ENCODE data around the gene RAPGEF2. TPM values are rescaled to one million over a fixed set of nuclear protein-coding genes. Genes with fewer than 3 reads are reported as not detected.

Gene RAPGEF2
- polyA plus RNA-seq, 1 donor (not counting 4 experiments of a cell fraction or from before 2014, with no cell fraction given): 23.8 TPM

DNA sequence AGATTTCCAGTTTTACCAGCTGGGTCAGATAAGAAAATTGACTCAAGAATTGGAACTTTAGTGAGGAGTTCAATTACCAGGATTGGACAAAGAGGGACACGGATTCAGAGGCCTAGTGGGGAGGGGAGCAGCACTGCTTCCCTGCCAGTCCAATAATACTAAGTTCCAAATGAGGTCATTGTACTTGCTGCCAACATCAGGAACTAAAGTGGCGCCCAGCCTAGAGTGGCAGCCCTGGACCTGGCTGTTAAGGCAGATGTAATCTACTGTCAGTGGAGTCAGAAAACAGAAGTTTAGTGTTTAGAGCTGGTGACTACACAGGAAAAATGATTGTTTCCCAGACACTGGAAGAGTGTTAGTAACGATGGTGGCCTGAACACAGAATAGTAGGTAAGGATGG, 42.7 kb upstream of the RAPGEF2 start:
- no peak overlapping the region for H3K27ac ChIP-seq (ENCODE audit: control insufficient read depth, insufficient read depth, low read length)
- no peak overlapping the region for H2AFZ ChIP-seq (ENCODE audit: control insufficient read depth, low read length)
- no peaks in the 10 kb centered on the region for H3K9me3 ChIP-seq (ENCODE audit: control insufficient read depth, low read depth, low read length)
- DNase-seq (ENCODE audit: low read depth, low spot score) (no peak), FAIRE-seq (no peak)
- TF ChIP-seq EZH2 (IDR thresholded peaks at IDR 0.05; ENCODE audit: low read length): no peak
- TF ChIP-seq, protein P1, sequence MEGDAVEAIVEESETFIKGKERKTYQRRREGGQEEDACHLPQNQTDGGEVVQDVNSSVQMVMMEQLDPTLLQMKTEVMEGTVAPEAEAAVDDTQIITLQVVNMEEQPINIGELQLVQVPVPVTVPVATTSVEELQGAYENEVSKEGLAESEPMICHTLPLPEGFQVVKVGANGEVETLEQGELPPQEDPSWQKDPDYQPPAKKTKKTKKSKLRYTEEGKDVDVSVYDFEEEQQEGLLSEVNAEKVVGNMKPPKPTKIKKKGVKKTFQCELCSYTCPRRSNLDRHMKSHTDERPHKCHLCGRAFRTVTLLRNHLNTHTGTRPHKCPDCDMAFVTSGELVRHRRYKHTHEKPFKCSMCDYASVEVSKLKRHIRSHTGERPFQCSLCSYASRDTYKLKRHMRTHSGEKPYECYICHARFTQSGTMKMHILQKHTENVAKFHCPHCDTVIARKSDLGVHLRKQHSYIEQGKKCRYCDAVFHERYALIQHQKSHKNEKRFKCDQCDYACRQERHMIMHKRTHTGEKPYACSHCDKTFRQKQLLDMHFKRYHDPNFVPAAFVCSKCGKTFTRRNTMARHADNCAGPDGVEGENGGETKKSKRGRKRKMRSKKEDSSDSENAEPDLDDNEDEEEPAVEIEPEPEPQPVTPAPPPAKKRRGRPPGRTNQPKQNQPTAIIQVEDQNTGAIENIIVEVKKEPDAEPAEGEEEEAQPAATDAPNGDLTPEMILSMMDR (optimal IDR thresholded peaks at IDR 0.05 in 1 of 3, IDR thresholded peaks at IDR 0.05 in 1 of 3, conservative IDR thresholded peaks at IDR 0.05 in 1 of 3; ENCODE audit: extremely low read depth in 1 of 3, insufficient read depth in 2 of 3, low read length in 3 of 3): no peak
- dilution Hi-C loops (cut with MboI; ENCODE audit: extremely low pct_ligation_motif_present, low sequenced_read_pairs): no loop called here
- H3K4me3 ChIP-seq (ENCODE audit: control insufficient read depth in 2 of 3, extremely low read depth in 1 of 3, insufficient read depth in 2 of 3, low read depth in 1 of 3, low read length in 3 of 3): no peak overlapping the region
- H3K9me1 ChIP-seq (ENCODE audit: control insufficient read depth, extremely low read depth, insufficient read depth, low read length): no peaks in the 10 kb centered on the region
- H3K9ac ChIP-seq (ENCODE audit: control insufficient read depth, extremely low read depth, insufficient read depth, low read length): no peak overlapping the region
- H3K4me1 ChIP-seq (ENCODE audit: control insufficient read depth, extremely low read depth, insufficient read depth, low read length): peaks cover 2% of the 10 kb centered on the region
- no peaks in the 10 kb centered on the region for H3K27me3 ChIP-seq (ENCODE audit: control insufficient read depth, extremely low read depth, insufficient read depth, low read length)
- H3K36me3 ChIP-seq (ENCODE audit: control insufficient read depth in 2 of 2, extremely low read depth in 1 of 2, insufficient read depth in 2 of 2, low read length in 2 of 2): no peaks in the 10 kb centered on the region
- no peak overlapping the region for H3K4me2 ChIP-seq (ENCODE audit: control insufficient read depth, extremely low read depth, insufficient read depth, low read depth, low read length)
- no peaks in the 10 kb centered on the region for H4K20me1 ChIP-seq (ENCODE audit: control insufficient read depth, extremely low read depth, insufficient read depth, low read length)
- H3K79me2 ChIP-seq (ENCODE audit: control insufficient read depth, insufficient read depth, low read length): no peaks in the 10 kb centered on the region

DNA sequence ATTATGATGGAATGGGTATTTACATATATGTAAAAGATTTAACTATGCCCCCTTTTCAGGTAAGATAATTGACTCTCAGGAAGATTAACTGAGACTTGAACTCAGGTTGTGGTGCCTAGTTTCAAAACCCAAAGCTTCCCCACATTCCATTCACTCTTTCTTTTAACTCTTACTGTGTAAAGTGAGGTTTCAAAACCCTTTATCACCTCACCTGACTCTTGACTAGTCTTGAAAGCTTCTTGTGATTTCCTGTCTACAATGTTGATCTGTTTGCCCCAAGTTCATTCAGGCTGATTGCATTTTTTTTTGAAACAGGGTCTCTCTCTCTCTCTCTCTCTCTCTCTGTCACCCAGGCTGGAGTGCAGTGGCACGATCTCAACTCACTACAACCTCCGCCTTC, 40.5 kb upstream of the RAPGEF2 start:
- no peak for FAIRE-seq

More for the DNA sequence above, 40.5 kb upstream of the RAPGEF2 start:
- DNase-seq (ENCODE audit: low read depth, low spot score): no peak
- no peak overlapping the region for H3K9ac ChIP-seq (ENCODE audit: control insufficient read depth, extremely low read depth, insufficient read depth, low read length)
- H3K27me3 ChIP-seq (ENCODE audit: control insufficient read depth, extremely low read depth, insufficient read depth, low read length): no peaks in the 10 kb centered on the region
- no peaks in the 10 kb centered on the region for H3K36me3 ChIP-seq (ENCODE audit: control insufficient read depth in 2 of 2, extremely low read depth in 1 of 2, insufficient read depth in 2 of 2, low read length in 2 of 2)
- H4K20me1 ChIP-seq (ENCODE audit: control insufficient read depth, extremely low read depth, insufficient read depth, low read length): no peaks in the 10 kb centered on the region
- TF ChIP-seq EZH2 (IDR thresholded peaks at IDR 0.05; ENCODE audit: low read length): no peak
- TF ChIP-seq, protein P1 (optimal IDR thresholded peaks at IDR 0.05 in 1 of 3, IDR thresholded peaks at IDR 0.05 in 1 of 3, conservative IDR thresholded peaks at IDR 0.05 in 1 of 3; ENCODE audit: extremely low read depth in 1 of 3, insufficient read depth in 2 of 3, low read length in 3 of 3): no peak
- no peaks in the 10 kb centered on the region for H3K9me3 ChIP-seq (ENCODE audit: control insufficient read depth, low read depth, low read length)
- H3K79me2 ChIP-seq (ENCODE audit: control insufficient read depth, insufficient read depth, low read length): no peaks in the 10 kb centered on the region
- H3K4me2 ChIP-seq (ENCODE audit: control insufficient read depth, extremely low read depth, insufficient read depth, low read depth, low read length): no peak overlapping the region
- dilution Hi-C loops (cut with MboI; ENCODE audit: extremely low pct_ligation_motif_present, low sequenced_read_pairs): no loop called here
- H3K27ac ChIP-seq (ENCODE audit: control insufficient read depth, insufficient read depth, low read length): no peak overlapping the region
- H3K4me1 ChIP-seq (ENCODE audit: control insufficient read depth, extremely low read depth, insufficient read depth, low read length): peaks cover 2% of the 10 kb centered on the region
- no peaks in the 10 kb centered on the region for H3K9me1 ChIP-seq (ENCODE audit: control insufficient read depth, extremely low read depth, insufficient read depth, low read length)
- H3K4me3 ChIP-seq (ENCODE audit: control insufficient read depth in 2 of 3, extremely low read depth in 1 of 3, insufficient read depth in 2 of 3, low read depth in 1 of 3, low read length in 3 of 3): no peak overlapping the region
- no peak overlapping the region for H2AFZ ChIP-seq (ENCODE audit: control insufficient read depth, low read length)

Data from keratinocyte (primary cell).